ENCODE data around the gene SACM1L.
A peak's percentile ranks its signal among the peaks of the same experiment; 100 is the strongest.
"Not testable (repeated sequence)": the region's sequence is repeated elsewhere in the genome, so short reads cannot be mapped to it uniquely, and the experiment has no call there.

Gene SACM1L

GRCh38 chr3:45695166-45695565, 6.0 kb downstream of the SACM1L start:
- DNase-seq, result not testable (repeated sequence)

GRCh38 chr3:45700570-45701073, 11.4 kb downstream of the SACM1L start:
- no peak for DNase-seq

- DNase-seq, result no peak
Observed at GRCh38 chr3:45701172-45701867, 12.1 kb downstream of the SACM1L start.

GRCh38 chr3:45704301-45704943, 15.2 kb downstream of the SACM1L start:
- DNase-seq, result no peak

- DNase-seq, result no peak
Observed at GRCh38 chr3:45705839-45706808, 16.9 kb downstream of the SACM1L start.

- peak; percentile 51 for DNase-seq
Observed at GRCh38 chr3:45711931-45712330, 22.7 kb downstream of the SACM1L start.

GRCh38 chr3:45712434-45713110, 23.4 kb downstream of the SACM1L start:
- peak; percentile 31 for DNase-seq

- DNase-seq, result no peak
Observed at GRCh38 chr3:45715945-45716344, 26.7 kb downstream of the SACM1L start.

- no peak for DNase-seq
Observed at GRCh38 chr3:45716790-45717336, 27.7 kb downstream of the SACM1L start.

- DNase-seq, result no peak
Observed at GRCh38 chr3:45719655-45720487, 30.7 kb downstream of the SACM1L start.

GRCh38 chr3:45724911-45725310, 35.7 kb downstream of the SACM1L start:
- no peak for DNase-seq

- no peak for DNase-seq
Observed at GRCh38 chr3:45729614-45730013, 40.4 kb downstream of the SACM1L start.

GRCh38 chr3:45730409-45731154, 41.4 kb downstream of the SACM1L start:
- DNase-seq, result no peak

GRCh38 chr3:45736707-45737106, 47.5 kb downstream of the SACM1L start:
- DNase-seq, result no peak

GRCh38 chr3:45737234-45737633, 48.0 kb downstream of the SACM1L start:
- no peak for DNase-seq

- DNase-seq, result no peak
Observed at GRCh38 chr3:45739991-45740390, 50.8 kb downstream of the SACM1L start.

GRCh38 chr3:45741247-45741646, 52.1 kb downstream of the SACM1L start:
- DNase-seq, result no peak

GRCh38 chr3:45741742-45742460, 52.7 kb downstream of the SACM1L start:
- no peak for DNase-seq

- no peak for DNase-seq
Observed at GRCh38 chr3:45742461-45743089, 53.4 kb downstream of the SACM1L start.
